HEK293T (cell line): ENCODE results near the gene JAK1.

Experiments
- CTCF ChIA-PET: fragments of 350-600 bp; formaldehyde crosslinking; extraction: SDS; loops from one replicate; lab custom pipeline; 2021; ENCODE audit warnings: antibody characterized with exemption, inconsistent platforms; lab: Yijun Ruan, JAX
- POLR2A ChIA-PET: fragments of 350-600 bp; formaldehyde crosslinking; extraction: SDS; loops from one replicate; lab custom pipeline; 2020; ENCODE audit warnings: antibody characterized with exemption, inconsistent platforms; lab: Yijun Ruan, JAX
- DNase-seq: peaks from one replicate; pipeline ENCODE4 v3.0.0; 2012; ENCODE audit warnings: mixed read lengths; ENCODE audit errors: extremely low spot score
- ARNT ChIP-seq: fragments of 450-650 bp; IDR thresholded peaks from 2 replicates; pipeline ENCODE4 v1.6.1; 2017; ENCODE audit warnings: mild to moderate bottlenecking
- BHLHE40 ChIP-seq: fragments of 450-650 bp; IDR thresholded peaks from 2 replicates; pipeline ENCODE4 v1.6.1; 2016; ENCODE audit warnings: mild to moderate bottlenecking, moderate library complexity, borderline replicate concordance
- CTBP1 ChIP-seq: fragments of 450-650 bp; IDR thresholded peaks from 2 replicates; pipeline ENCODE4 v1.6.1; 2016; ENCODE audit warnings: borderline replicate concordance
- ELF4 ChIP-seq: fragments of 450-650 bp; IDR thresholded peaks from 2 replicates; pipeline ENCODE4 v1.6.1; 2017; ENCODE audit warnings: antibody characterized with exemption
- FOXA1 ChIP-seq: fragments of 450-650 bp; IDR thresholded peaks from 2 replicates; pipeline ENCODE4 v1.6.1; 2016; ENCODE audit warnings: mild to moderate bottlenecking
- FOXK2 ChIP-seq: fragments of 450-650 bp; IDR thresholded peaks from 2 replicates; pipeline ENCODE4 v1.6.1; 2016; ENCODE audit warnings: mild to moderate bottlenecking
- FOXM1 ChIP-seq: fragments of 450-650 bp; IDR thresholded peaks from 2 replicates; pipeline ENCODE4 v1.6.1; 2017; ENCODE audit warnings: mild to moderate bottlenecking, borderline replicate concordance
- HDGF ChIP-seq: fragments of 450-650 bp; IDR thresholded peaks from 2 replicates; pipeline ENCODE4 v1.6.1; 2017; ENCODE audit warnings: antibody characterized with exemption, borderline replicate concordance
- L3MBTL2 ChIP-seq: fragments of 450-650 bp; conservative IDR thresholded peaks from 2 replicates; pipeline ENCODE4 v1.6.1; 2016; ENCODE audit warnings: mild to moderate bottlenecking
- LEF1 ChIP-seq: fragments of 450-650 bp; IDR thresholded peaks from 2 replicates; pipeline ENCODE4 v1.6.1; 2017; ENCODE audit warnings: mild to moderate bottlenecking, borderline replicate concordance
- NFRKB ChIP-seq: fragments of 450-650 bp; IDR thresholded peaks from 2 replicates; pipeline ENCODE4 v1.6.1; 2016; ENCODE audit warnings: mild to moderate bottlenecking, moderate library complexity
- PKNOX1 ChIP-seq: fragments of 450-650 bp; IDR thresholded peaks from 2 replicates; pipeline ENCODE4 v1.6.1; 2016
- SP1 ChIP-seq: fragments of 450-650 bp; IDR thresholded peaks from 2 replicates; pipeline ENCODE4 v1.6.1; 2017
- SUZ12 ChIP-seq: fragments of 450-650 bp; IDR thresholded peaks from 2 replicates; pipeline ENCODE4 v1.6.1; 2016; ENCODE audit warnings: mild to moderate bottlenecking
- TARDBP ChIP-seq: fragments of 450-650 bp; IDR thresholded peaks from 2 replicates; pipeline ENCODE4 v1.6.1; 2016
- ZNF384 ChIP-seq: fragments of 450-650 bp; IDR thresholded peaks from 2 replicates; pipeline ENCODE4 v1.6.1; 2016

Gene JAK1

GRCh38 chr1:64878931-64879611 lies 87.3 kb downstream of the JAK1 start:
- no peak for DNase-seq
- ChIA-PET CTCF (no interaction called here), POLR2A (no interaction called here)
- TF ChIP-seq FOXK2 (no peak), CTBP1 (no peak), LEF1 (no peak), PKNOX1 (no peak), FOXA1 (no peak), TARDBP (no peak), HDGF (no peak), FOXM1 (no peak), L3MBTL2 (no peak), NFRKB (no peak), SUZ12 (no peak), SP1 (no peak), ARNT (no peak), ZNF384 (no peak), ELF4 (no peak), BHLHE40 (no peak)

- DNase-seq, result no peak
Measured at GRCh38 chr1:64878090-64878489, 88.3 kb downstream of the JAK1 start.

GRCh38 chr1:64877598-64877997 lies 88.8 kb downstream of the JAK1 start:
- ChIA-PET POLR2A (no interaction called here), CTCF (interaction anchor here (1.0 to 1.2 kb wide), 2 partner anchors 10 to 16 kb away, joined by 3 to 4 read pairs; no protein-coding TSS in a partner anchor)
- DNase-seq, result no peak
- TF ChIP-seq ZNF384 (no peak), PKNOX1 (no peak), CTBP1 (no peak), FOXK2 (no peak), BHLHE40 (no peak), L3MBTL2 (no peak), ELF4 (no peak), FOXM1 (no peak)

More at GRCh38 chr1:64878090-64878489, 88.3 kb downstream of the JAK1 start:
- TF ChIP-seq CTBP1 (no peak), SP1 (no peak), FOXK2 (no peak), ELF4 (no peak), PKNOX1 (no peak), SUZ12 (no peak), HDGF (no peak), ARNT (no peak), ZNF384 (no peak), NFRKB (no peak)
- ChIA-PET CTCF (interaction anchor here (1.0 kb wide), 1 partner anchor 15 kb away, joined by 3 read pairs; no protein-coding TSS in a partner anchor), POLR2A (no interaction called here)

GRCh38 chr1:64877151-64877550 lies 89.2 kb downstream of the JAK1 start:
- no peak for TF ChIP-seq CTBP1
- TF ChIP-seq BHLHE40, result no peak
- TF ChIP-seq HDGF, result no peak
- TF ChIP-seq PKNOX1, result no peak
- TF ChIP-seq FOXA1, result no peak
- no peak for TF ChIP-seq ELF4
- no peak for TF ChIP-seq TARDBP
- no peak for TF ChIP-seq LEF1
- no peak for TF ChIP-seq FOXK2
- TF ChIP-seq ZNF384, result no peak
- TF ChIP-seq NFRKB, result no peak
- TF ChIP-seq ARNT, result no peak
- TF ChIP-seq L3MBTL2, result no peak
- TF ChIP-seq SUZ12, result no peak
- TF ChIP-seq FOXM1, result no peak
- no peak for TF ChIP-seq SP1
- ChIA-PET POLR2A (no interaction called here), CTCF (interaction anchor here (1.0 to 1.2 kb wide), 2 partner anchors 9 to 16 kb away, joined by 3 to 4 read pairs; no protein-coding TSS in a partner anchor)
- DNase-seq, result no peak

- no peak for DNase-seq
- ChIA-PET CTCF (interaction anchor here (0.6 kb wide), 1 partner anchor 9 kb away, joined by 4 read pairs; no protein-coding TSS in a partner anchor), POLR2A (no interaction called here)
- TF ChIP-seq CTBP1 (no peak), TARDBP (no peak), L3MBTL2 (no peak), FOXK2 (no peak), LEF1 (no peak), NFRKB (no peak)
Measured at GRCh38 chr1:64875606-64876005, 90.7 kb downstream of the JAK1 start.
